GM12801 (cell line): ENCODE measurements around the gene CACNA2D4.

Experiments used
- CTCF ChIP-seq: IDR thresholded peaks from one replicate; pipeline ENCODE4 v1.5.1; 2011; ENCODE audit warnings: control low read depth; ENCODE audit not compliant: insufficient read length; ENCODE audit errors: extremely low read depth

The CACNA2D4 gene

DNA sequence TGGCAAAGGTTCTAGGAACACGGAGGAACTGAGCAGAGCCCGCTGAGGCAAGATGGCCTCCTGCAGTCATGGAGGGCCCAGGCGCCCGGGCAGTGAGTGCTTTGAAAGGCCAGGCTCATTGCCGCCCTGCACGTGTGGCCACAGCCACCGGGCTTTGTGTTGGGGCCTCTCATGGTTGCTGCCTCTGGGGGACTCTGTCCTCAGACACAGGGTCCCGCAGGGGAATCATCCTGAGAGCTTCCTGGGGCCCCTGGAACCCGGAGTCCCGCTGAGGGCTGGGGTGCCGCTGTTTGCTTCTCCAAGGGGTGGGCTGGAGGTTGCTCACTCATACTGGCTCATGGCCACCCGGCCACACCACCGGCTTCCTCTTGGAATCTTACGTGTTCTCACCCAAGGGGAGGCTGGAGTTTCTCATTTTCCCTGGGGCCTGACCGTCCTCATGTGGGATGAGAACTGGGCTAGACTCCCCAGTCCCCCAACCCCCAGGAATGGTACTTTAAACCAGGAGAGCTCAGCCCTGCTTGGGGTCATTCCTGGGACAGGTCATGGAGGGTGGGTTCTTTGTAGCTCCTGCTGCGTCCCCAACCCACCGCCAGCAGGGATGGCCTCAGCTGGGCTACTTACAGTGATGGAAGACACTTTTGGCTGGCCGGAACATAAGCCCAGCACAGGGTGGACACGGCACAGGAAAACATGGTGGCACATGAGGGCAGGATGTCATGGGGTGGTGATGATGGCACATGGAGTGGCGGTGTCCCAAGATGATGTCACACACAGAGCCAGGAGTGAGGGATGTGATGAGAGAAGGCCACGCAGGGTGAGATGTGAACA, 119.2 kb downstream of the CACNA2D4 start:
- TF ChIP-seq CTCF, result no peak

- no peak for TF ChIP-seq CTCF
Observed at GRCh38 chr12:1798641-1799020, 119.8 kb downstream of the CACNA2D4 start.

- TF ChIP-seq CTCF, result no peak
Observed at GRCh38 chr12:1797991-1798640, 120.3 kb downstream of the CACNA2D4 start.

GRCh38 chr12:1797011-1797901, 121.2 kb downstream of the CACNA2D4 start:
- TF ChIP-seq CTCF, result no peak

- TF ChIP-seq CTCF, result no peak
Observed at GRCh38 chr12:1796515-1797010, 121.9 kb downstream of the CACNA2D4 start.

DNA sequence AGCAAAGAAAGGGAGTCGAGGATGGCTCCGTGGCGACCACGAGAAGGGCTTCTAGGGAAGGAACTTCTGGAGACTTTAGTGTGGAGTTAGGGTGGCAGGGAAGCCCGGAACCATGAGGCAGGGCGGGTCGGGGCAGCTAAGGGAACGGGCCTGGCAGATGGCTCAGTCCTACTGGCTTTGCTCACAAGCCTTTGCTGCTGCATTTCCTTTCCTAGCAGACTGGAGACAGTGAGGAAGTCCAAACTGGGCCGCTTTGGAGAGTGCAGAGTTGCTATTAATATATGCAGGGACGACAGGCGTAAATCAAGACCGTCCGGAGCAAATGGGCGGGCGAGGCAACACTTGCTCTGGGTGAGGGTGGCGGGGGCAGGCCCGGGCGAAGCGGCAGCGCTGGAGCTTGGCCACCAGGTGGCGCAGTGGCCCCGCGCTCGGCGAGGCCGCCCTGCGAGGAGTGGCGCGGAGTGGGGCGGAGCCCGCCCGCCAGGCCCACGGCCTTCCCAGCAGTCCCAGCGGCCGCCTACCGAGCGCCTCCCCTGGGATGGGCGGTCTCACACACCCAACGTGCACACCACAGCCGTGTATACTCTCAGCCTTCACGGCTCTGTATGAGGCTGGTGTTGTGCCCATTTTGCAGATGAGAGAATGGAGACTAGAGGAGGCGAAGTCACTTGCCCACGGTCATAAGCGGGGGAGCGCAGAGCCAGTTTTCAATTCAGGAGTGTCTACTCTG, 122.5 kb downstream of the CACNA2D4 start:
- TF ChIP-seq CTCF, result no peak
